Stimulated activated CD4-positive, alpha-beta T cell treated with anti-CD3 and anti-CD28 coated beads, TNF-alpha, amount 100 ng/mL, for 48 hours (primary cell): ENCODE measurements around the gene CDKN1C.
A peak's percentile ranks its signal among the peaks of the same experiment; 100 is the strongest.

ENCODE experiments used
- DNase-seq, 3 donors: peaks; one replicate each; pipeline ENCODE4 v3.0.0-alpha.2; 2020; ENCODE audit warnings: low read depth in 3 of 3

Gene CDKN1C

DNA sequence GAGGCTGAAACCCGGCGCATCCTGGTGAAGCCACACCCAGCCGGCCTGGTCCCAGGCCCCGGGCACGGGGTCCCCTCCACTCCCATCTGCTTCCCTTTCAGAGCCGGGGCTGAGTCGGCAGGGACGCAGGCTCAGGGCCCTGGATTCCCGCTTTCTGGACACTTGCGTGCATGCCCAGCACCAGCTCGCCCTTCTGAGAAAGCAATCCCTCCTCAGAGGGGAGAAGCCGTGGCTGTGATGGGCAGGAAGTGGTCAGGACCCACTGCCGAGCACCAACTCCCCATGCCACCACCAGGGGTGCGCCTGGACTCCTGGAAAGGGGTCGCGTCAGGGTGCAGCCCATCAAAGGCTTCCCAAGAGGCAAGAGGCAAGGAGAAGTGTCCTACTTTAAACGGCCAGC is 15.1 kb downstream of the CDKN1C start:
- DNase-seq = no peak

DNA sequence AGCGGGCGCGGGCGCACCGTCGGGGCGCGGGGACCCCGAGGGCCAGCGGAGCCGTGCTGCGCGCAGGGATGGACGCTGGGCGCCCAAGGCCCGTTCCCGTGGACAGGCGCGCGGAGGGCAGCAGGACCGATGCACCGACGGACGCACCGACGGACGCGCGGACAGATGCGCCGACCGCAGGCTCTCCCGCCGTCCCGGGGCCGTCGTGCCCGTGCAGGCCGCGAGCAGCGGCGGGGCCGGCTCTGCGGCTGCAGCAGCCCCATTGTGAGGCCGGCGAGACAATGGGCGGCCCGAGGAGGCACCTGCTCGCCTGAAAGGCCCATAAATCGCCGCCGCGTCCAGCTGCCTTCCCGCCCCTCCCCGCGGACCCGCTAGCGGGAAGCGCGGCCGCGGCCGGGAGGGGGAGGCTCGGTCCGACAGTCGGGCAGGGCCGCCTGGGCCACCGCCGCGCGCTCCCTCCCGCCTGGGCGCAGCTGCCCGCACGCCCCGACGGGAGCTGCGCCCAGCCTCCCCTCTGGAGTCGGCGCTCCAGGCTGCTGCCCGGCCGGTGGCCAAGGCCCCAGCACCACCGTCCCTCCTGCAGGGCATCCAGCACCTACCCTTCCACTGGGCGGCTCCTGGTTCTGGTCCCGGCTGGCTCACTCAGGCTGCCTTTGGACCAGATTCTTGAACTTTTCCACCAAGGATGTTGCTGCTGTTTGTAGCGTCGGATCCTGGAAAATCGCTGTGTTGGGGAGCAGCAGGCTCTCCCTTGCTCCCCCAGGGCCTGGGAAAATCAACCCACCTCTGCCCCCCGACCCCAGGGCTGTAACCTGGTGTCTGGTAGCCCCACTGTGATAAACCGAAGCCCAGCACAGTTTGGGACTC is 15.8 kb downstream of the CDKN1C start:
- no peak for DNase-seq

DNA sequence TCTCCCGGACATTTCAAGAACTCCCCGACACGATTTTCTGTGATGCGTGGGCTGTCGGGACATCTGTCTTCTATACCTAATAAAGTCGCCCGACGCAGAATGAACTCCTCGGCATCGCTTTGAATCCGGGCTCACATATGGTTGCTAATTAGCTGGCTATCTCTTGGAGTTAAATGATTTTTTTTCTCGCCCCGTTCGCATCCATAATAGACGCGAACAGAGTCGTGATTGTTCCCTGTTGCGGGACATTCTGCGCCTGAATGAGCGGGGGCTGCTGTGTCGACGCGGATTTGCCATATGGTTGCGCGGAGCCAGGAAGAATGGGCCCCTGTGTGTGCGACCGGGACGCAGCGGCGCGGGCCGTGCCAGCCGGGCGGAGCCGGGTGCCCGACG is 16.4 kb downstream of the CDKN1C start:
- DNase-seq = no peak

DNA sequence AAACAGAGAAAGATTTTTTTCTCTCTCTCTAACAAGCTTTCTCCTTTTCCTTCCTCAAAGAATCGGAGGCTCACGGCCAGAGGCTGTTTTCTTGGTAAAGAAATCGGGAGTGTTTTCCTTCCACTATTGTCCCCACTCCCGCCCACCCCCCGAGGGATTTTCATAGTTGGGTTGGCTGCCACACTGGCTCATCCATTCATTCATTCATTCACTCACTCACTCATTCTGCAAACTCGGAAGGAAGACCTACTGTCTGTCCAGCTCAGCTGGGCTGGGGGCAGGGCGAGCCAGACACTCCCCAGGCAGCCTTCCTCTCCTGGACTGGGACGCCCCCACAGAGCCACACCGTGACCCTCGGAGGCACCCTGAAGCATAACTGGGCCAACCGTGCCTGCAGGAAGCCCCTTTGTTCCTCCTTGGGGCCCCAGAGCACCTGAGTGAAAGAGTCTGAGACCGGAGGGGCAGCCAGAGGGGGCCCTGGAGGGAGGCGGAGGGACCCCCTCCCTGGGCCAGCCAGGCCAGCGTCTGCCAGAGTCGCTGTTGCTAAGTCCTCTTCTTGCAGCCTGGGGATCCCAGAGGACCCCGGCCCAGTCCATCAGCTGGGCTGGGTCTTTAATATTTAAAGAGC is 17.0 kb downstream of the CDKN1C start:
- no peak for DNase-seq

DNA sequence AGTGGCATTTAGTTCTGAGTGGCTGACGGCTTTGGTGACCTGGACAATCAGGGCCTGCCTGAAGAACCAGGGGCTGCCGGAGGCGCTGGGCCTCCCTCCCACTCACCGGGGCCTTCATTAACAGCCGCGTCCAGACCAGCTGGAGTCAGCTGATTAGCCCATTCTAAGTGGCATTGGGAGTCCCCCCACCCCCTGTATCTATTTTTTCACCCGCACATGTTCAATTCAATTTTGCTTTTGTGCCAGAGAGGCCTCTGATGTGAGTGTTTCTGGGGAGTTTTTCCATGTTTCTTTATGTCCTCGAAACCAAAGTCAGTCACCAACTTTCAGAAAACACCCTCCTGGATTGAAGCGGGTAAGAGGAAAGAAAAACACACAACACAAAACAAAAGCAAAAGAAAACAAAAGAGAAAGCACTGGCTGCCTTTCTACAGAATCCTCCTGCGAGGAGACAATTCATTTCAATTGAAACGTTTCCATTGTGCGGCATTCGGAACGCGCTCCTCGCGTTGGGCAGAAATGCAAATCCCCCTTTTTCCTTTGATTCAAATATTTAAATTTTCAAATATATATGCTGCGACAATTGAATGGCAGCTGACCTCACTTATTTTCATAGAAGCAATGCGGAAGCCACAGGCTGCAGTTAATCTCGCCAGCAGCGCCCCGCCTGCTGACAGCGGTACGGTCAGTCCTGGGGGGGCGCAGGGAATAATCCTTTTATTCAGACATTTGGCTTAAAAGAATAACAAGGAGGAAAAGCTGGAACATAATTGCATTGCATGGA is 17.7 kb downstream of the CDKN1C start:
- no peak for DNase-seq

DNA sequence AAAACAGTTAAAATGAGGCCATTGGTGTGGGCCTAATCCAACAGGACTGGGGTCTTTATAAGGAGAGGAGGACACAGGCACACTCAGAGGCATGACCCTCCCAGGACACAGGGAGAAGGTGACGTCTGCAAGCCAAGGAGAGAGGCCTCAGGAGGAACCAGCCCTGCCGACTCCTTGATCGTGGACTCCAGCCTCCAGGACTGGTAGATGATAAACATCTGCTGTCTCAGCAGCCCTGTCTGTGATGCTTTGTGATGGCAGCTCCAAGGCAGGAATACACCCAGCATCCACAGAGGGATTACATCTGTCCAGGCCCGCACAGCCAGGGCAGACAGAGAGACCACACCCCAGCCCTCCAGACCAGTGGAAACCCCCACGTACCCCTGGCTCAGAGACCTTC is 18.4 kb downstream of the CDKN1C start:
- no peak for DNase-seq

DNA sequence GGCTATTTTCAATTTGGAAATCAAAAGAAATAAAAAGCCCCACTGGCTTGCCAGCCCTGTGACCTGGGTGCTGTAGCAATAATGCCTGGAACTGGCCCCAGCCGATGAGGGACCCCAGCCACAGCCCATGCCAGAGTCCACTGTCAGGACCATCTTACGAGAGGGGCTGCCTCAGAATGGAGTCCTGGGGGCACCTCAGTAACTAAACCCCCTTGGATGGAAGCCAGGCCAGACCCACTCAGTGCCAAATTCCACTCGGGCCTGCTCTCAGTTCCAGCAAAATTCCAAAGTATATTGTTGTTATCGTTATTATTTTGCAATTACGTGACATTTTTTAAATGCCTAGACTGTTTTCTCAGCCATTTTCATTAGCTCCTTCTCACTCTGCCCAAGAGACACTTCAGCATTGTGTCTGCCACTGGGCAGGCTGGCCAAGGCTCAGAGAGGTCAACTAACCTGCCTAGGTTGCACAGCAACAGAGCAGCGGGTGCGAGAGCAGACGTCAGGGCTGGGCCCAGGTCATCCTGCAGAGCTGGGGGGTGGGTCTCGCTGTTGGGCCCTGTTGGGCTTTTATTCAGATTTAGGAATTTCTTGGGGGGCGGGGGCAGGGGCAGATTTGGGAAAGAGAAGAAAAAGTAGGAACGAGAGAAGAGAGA is 19.5 kb downstream of the CDKN1C start:
- DNase-seq = no peak

DNA sequence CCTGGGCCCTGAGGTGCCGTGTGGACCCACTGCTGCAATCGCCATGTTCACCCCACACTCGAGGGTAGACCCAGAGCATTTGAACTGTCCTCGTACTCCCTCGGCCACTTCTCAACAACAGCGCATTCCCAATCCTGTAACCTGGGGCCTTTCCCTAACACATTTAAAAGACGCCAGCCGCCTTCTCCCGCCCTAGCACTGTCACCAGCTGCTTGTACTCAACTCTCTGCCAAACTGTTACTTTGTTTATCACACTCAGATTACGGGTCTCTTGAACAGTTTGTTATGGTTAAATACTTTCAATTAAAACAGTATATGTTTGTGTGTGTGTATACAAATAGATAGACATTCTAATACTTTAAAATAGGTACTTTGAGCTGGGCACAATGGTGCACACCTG is 20.7 kb downstream of the CDKN1C start:
- no peak for DNase-seq

DNA sequence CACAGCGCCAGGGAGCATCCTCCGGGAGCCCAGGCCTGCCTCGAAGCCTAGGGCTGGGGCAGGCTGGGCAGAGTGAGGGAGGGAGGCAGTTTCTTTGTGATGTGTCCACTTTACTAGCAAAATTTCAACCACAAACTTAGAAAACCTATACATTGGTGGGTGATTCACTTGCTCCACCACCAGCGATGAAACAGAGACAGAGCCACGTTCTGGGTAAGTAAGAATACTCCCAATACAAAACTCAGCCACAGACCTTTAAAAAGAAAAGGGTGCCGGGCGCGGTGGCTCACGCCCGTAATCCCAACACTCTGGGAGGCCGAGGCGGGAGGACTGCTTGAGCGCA is 22.3 kb downstream of the CDKN1C start:
- DNase-seq = no peak

DNA sequence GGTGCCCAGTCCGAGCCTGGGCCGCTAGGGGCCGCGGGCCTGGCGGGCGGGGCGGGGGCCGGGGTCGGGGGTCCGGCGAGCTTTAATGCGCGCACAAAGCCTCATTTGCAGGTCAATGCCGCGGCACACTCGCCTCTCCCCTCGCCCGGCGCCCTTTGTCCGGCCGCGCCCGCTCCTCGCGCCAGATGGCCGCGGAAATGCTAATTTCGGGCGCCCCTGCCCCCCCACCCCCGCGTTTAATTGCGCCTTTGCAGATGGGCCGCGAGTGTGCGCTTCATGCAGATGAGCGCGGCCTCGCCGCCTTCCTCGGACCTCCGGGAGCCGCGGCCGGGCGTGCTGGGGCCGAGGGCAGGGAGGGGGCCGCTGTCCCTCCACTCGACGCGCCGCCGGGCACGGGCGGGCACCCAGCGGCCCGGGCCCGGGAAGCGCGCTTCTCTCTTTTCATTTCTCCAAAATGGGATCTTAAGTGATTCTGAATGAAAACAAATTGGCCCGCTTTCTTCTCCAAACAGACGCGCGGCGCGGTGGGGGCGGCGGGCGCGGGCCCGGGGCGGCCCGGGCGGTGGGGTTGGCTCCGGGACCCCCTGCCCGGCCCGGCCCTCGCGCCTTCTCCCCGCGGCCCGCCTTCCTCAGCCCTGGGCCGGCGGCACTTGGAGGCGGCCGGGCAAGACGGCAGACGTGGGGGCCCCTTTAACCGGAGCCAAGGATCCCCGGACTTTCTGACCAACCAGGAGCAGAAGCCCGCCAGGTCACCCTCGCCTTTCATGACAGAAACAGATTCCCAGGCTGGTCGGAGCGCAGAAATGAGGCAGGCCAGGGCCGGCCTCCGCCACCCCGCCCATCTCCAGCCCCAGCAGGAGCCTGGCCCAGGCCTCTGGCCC is 22.9 kb downstream of the CDKN1C start:
- DNase-seq = no peak

DNA sequence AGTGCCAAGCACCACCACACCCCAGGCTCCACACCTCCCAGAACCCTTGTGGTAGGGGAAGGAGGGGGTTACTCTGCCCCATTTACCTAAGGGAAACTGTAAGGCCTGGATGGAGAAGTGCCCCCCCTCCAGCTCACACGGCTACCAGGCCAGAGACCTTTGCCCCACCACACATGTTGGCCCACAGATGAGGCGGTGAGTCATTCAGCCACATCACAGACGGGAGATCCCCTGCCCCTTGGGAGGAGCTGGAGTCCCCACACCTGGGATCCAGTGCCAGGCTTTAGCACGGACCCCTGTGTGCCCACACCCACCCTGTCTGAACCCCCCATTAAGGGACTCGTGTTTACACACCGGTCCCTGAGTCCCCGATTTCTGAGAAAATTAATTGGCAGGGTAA is 24.9 kb downstream of the CDKN1C start:
- peak in 1 of 3 donors; percentile 22 for DNase-seq

DNA sequence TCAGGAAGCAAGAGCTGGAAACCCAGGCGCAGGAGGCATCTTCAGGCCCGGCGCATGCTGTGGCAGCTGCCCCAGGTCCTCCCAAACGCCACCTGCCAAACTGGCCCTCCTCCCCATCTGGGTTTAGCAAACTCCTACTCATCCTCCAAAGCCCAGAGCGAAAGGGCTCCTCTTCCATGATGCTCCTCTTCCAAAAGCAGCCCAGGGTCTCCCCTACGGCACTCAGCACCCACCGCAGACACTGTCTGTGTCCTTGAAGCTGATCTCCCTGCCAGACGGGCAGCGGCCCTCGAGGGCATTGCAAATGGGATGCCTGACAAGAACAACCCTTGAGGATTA is 25.9 kb downstream of the CDKN1C start:
- DNase-seq = no peak

DNA sequence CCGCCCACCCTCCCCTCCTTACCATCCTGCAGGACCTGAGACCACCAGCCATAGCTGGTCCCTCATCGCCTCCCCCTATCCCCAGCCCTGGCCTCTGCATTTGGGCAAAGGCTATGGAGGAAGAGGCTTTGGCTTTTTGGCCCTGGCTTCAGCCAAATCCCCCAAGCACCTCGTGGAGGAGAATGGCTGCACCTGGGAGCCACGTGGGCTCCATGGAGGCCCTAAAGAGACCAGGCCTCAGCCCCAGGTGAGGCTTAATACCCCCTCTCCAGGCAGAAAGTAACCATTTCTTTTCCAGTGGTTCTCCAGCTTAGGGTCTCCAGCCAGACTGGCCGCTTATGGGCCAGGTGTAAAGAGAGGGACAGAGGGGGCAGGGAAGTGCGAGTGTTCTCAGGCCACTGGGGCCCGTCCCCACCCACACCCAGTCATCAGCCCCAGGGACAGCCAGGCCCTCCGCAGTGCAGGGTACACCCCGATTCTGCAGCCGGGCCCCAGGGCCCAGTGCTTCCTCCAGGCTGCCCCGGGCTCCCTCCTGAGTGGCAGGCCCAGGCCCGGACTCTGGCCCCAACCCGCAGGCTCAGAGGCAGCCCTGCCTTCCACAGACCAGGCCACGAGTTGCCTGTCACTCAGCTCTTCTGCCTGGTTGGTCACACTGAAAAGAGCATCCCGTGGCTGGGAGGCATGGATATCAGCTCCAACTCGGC is 26.4 kb downstream of the CDKN1C start:
- no peak for DNase-seq

DNA sequence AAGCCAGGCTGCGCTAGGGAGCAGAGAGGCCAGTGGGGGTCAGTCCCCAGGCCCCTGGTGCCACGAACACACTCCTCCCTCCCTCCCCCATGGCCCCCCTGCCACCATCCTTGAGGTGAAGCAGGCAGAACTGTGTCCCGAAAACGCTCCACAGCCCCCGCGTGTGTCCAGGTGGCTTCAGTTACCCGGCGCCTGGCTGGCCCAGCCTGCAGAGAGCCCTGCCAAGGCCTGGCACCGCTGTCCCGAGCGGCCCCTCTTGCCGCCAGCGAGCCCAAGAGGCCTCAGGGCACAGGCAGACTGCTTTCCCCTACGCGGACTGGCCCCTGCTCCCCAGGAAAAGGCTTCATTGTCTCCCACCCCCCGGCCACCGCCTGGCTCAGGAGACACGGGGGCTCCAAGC is 27.7 kb downstream of the CDKN1C start:
- DNase-seq = no peak

DNA sequence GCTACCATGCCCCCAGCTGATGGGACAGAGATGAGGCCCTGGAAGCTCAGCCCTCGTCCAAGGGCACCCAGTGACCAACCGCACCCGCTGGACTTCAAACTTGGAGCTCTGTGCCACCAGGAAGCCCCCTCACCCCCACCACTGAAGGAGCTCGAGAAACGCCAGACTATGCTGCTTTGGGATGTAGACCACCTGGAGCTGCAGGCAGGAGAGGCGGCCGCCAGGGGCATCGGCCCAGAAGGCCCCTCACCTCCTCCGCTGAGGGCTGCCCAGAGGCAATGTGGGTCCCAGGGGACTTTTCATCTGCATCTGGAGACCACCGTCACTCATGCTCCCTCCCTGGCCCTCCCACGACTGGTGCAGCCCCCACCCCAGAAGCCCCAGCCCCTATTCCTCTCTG is 28.3 kb downstream of the CDKN1C start:
- no peak for DNase-seq

DNA sequence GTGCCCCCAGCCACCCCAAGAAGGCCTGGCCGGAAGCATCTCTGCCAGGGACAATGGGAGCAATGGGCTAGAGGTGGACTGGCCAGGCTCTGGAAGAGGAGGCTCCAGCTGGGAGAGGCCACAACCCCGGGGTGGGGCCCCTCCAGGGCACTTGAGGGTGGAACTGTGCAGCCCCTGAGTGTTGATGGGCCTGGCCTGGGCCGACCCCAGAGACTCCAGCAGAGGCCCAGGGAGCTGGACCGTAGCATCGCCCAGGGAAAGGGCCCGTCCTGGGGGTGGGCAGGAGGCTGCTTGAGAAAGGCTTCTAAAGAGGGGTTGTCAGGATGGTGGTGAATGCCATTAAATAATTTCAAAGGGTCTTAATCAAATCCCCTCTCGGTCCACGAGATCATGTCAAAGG is 30.4 kb downstream of the CDKN1C start:
- DNase-seq = no peak

DNA sequence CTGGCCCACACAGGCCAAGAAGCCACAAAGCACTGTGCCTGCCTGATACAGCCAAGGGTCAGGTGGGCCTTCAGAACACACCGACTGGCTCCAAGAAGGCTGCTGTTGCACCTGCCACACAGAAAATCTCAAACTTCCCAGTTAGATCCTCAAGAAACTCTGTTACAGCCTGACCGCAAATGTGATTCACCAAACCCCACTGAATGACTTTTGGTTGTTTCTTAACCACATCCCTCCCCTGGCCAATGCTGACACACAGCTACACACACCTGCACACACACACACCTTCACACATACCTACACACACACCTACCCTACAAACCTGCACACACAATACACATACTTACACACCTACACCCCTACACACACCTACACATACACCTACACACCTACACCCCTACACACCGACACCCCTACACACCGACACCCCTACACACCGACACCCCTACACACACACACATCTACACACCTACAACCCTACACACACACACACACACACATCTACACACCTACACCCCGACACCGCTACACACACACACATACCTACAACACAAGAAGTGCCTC is 31.5 kb downstream of the CDKN1C start:
- DNase-seq = no peak

DNA sequence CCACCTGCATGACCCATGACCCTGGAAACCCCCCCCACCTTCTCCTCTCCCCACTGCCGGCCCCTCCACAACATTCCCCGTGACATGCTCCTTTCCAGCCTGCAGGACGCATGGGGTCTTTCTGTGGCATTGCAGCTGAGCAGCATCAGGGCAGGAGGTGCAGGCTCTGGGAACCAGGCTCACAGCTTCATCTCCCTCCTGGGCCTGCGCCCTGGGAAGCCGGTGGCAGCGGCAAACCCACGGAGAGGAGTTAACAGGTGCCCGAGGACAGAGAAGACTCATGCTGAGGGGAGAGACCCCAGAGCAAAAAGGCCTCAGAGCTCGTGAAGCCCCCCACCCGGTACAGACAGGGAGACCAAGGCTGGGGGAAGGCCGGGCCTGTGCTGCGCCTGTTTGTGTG is 32.2 kb downstream of the CDKN1C start:
- DNase-seq = no peak

DNA sequence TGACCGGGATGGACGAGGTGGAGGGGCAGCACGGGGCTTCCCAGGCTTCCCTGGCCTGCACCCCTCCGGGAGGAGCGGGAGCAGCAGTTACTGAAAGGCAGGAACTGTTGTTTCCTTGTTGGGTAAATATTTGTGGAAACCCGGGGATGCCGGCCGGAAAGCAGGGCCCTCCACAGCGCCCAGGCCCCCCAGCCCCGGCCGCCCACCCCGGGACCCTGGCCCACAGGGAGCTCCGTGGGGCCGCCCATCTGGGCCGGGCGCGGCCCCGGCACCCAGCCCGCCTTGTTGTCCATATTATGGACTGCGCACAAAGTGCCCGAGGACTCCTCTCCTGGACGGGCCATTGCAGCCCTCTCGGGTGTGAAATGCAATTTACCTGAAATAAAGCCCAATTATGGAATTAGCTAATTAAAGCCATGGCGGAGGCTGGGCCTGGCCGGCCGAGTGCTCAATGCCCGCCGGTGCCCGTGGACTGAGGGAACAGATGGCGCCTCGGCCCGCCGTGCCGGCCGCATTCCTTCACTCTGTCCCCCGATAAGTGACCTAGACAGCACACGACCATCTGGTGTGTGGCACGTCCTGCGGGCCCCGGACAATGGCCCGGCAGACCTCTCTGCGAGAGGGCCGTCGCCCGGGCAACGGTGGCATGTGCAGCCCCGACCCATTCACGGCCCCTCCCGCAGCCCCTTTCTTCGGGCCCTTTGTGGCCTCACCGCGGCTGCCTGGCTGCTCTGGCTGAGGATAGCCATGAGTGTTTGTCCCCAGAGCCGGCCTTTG is 35.4 kb downstream of the CDKN1C start:
- DNase-seq = no peak

DNA sequence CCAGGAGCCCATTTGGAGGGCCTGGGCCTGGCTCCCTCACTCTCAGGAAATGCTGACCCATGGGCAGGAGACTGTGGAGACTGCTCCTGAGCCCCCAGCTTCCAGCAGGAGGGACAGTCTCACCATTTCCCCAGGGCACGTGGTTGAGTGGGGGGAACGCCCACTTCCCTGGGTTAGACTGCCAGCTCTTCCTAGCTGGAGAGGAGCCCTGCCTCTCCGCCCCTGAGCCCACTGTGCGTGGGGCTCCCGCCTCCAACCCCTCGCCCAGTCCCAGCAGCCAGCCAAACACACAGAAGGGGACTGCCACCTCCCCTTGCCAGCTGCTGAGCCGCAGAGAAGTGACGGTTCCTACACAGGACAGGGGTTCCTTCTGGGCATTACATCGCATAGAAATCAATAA is 37.1 kb downstream of the CDKN1C start:
- DNase-seq = no peak
